Parathyroid adenoma (tissue), 2 donors: Measurements from ENCODE around the gene CLCNKB.

ENCODE experiments used
- H2AFZ ChIP-seq: fragments of 300-600 bp; sonication (generic); one replicate; pipeline ENCODE4 v1.7.0; 2017; ENCODE audit warnings: antibody characterized with exemption, mild to moderate bottlenecking
- H3K27ac ChIP-seq: fragments of 300-600 bp; sonication (generic); one replicate; pipeline ENCODE4 v1.7.0; 2017
- H3K27me3 ChIP-seq: fragments of 300-600 bp; sonication (generic); one replicate; pipeline ENCODE4 v1.7.0; 2017; ENCODE audit warnings: low read length; ENCODE audit not compliant: control insufficient read depth, insufficient read depth
- H3K36me3 ChIP-seq: fragments of 300-600 bp; sonication (generic); one replicate; pipeline ENCODE4 v1.7.0; 2017; ENCODE audit warnings: low read length; ENCODE audit not compliant: control insufficient read depth, insufficient read depth
- H3K4me1 ChIP-seq: fragments of 300-600 bp; sonication (generic); one replicate; pipeline ENCODE4 v1.7.0; 2017; ENCODE audit warnings: control low read depth
- H3K4me2 ChIP-seq: fragments of 300-600 bp; sonication (generic); one replicate; pipeline ENCODE4 v1.7.0; 2017; ENCODE audit warnings: low read length
- H3K4me3 ChIP-seq: fragments of 300-600 bp; sonication (generic); one replicate; pipeline ENCODE4 v1.7.0; 2017; ENCODE audit warnings: low read depth, low read length
- H3K79me2 ChIP-seq: fragments of 300-600 bp; sonication (generic); one replicate; pipeline ENCODE4 v1.7.0; 2017; ENCODE audit warnings: control low read depth
- H3K9ac ChIP-seq: fragments of 300-600 bp; sonication (generic); one replicate; pipeline ENCODE4 v1.7.0; 2017; ENCODE audit warnings: mild to moderate bottlenecking
- H3K9me3 ChIP-seq: fragments of 300-600 bp; sonication (generic); one replicate; pipeline ENCODE4 v1.7.0; 2017; ENCODE audit warnings: low read length; ENCODE audit not compliant: control insufficient read depth
- CTCF ChIP-seq: fragments of 300-600 bp; sonication (generic); IDR thresholded peaks from one replicate; pipeline ENCODE4 v1.7.0; 2017; ENCODE audit warnings: antibody characterized with exemption, mild to moderate bottlenecking
- donor health status: primary hyperparathyroidism.

The CLCNKB gene

GRCh38 chr1:16013908-16014258 lies 29.7 kb upstream of the CLCNKB start:
- TF ChIP-seq CTCF: no peak
- Histone ChIP-seq H3K9ac (no peak overlapping the region), H3K4me1 (peaks cover 32% of the 10 kb centered on the region)

GRCh38 chr1:16014509-16015482 lies 28.8 kb upstream of the CLCNKB start:
- peak overlapping the region; percentile 99 for H3K27ac ChIP-seq
- H3K79me2 ChIP-seq: no peaks in the 10 kb centered on the region
- no peak overlapping the region for H3K9ac ChIP-seq
- H3K4me3 ChIP-seq: peak overlapping the region; percentile 92
- peak overlapping the region; percentile 99 for H3K4me2 ChIP-seq
- H3K27me3 ChIP-seq: no peaks in the 10 kb centered on the region
- no peaks in the 10 kb centered on the region for H3K9me3 ChIP-seq
- no peak for TF ChIP-seq CTCF
- no peaks in the 10 kb centered on the region for H3K36me3 ChIP-seq
- peaks cover 38% of the 10 kb centered on the region for H3K4me1 ChIP-seq
- H2AFZ ChIP-seq: no peak overlapping the region

More at GRCh38 chr1:16013908-16014258, 29.7 kb upstream of the CLCNKB start:
- H3K27me3 ChIP-seq: no peaks in the 10 kb centered on the region
- no peaks in the 10 kb centered on the region for H3K79me2 ChIP-seq
- no peak overlapping the region for H2AFZ ChIP-seq
- peak overlapping the region; percentile 99 for H3K4me2 ChIP-seq
- no peaks in the 10 kb centered on the region for H3K36me3 ChIP-seq
- peak overlapping the region; percentile 99 for H3K27ac ChIP-seq
- peak overlapping the region; percentile 92 for H3K4me3 ChIP-seq
- H3K9me3 ChIP-seq: no peaks in the 10 kb centered on the region

- no peaks in the 10 kb centered on the region for H3K79me2 ChIP-seq
- peaks cover 45% of the 10 kb centered on the region for H3K4me1 ChIP-seq
- no peaks in the 10 kb centered on the region for H3K9me3 ChIP-seq
- H3K4me3 ChIP-seq: peak overlapping the region; percentile 92
- no peak for TF ChIP-seq CTCF
- H3K9ac ChIP-seq: no peak overlapping the region
- peak overlapping the region; percentile 99 for H3K27ac ChIP-seq
- peak overlapping the region; percentile 99 for H3K4me2 ChIP-seq
- no peaks in the 10 kb centered on the region for H3K27me3 ChIP-seq
- no peaks in the 10 kb centered on the region for H3K36me3 ChIP-seq
- H2AFZ ChIP-seq: no peak overlapping the region
Measured at GRCh38 chr1:16015491-16015890, 28.1 kb upstream of the CLCNKB start.

GRCh38 chr1:16015960-16016901 lies 27.4 kb upstream of the CLCNKB start:
- peak overlapping the region; percentile 99 for H3K27ac ChIP-seq
- no peaks in the 10 kb centered on the region for H3K36me3 ChIP-seq
- TF ChIP-seq CTCF: no peak
- no peaks in the 10 kb centered on the region for H3K27me3 ChIP-seq
- H3K9ac ChIP-seq: no peak overlapping the region
- H3K4me3 ChIP-seq: no peak overlapping the region
- peak overlapping the region; percentile 30 for H3K4me2 ChIP-seq
- H3K4me1 ChIP-seq: peaks cover 45% of the 10 kb centered on the region
- no peak overlapping the region for H2AFZ ChIP-seq
- H3K79me2 ChIP-seq: no peaks in the 10 kb centered on the region
- H3K9me3 ChIP-seq: no peaks in the 10 kb centered on the region
